T-helper 1 cell treated with Interleukin-12 subunit alpha and Interleukin-12 subunit beta and Interleukin-4 antibody, amounts not matched to agents 30 μg/mL and 1 μg/mL, for 36 hours (primary cell): ENCODE data around the gene ISCU.
"Not testable (repeated sequence)": the region's sequence is repeated elsewhere in the genome, so short reads cannot be mapped to it uniquely, and the experiment has no call there.

Experiments used
- H3K27ac Mint-ChIP-seq: one replicate; pipeline ENCODE4 v1.8.0; 2021; ENCODE audit warnings: mild to moderate bottlenecking, mixed read lengths
- H3K27me3 Mint-ChIP-seq: one replicate; pipeline ENCODE4 v1.8.0; 2021; ENCODE audit warnings: low read depth, mixed read lengths
- H3K36me3 Mint-ChIP-seq: one replicate; pipeline ENCODE4 v1.8.0; 2021; ENCODE audit warnings: low read depth, mixed read lengths
- H3K4me1 Mint-ChIP-seq: one replicate; pipeline ENCODE4 v1.8.0; 2021; ENCODE audit warnings: low read depth, mixed read lengths
- H3K4me3 Mint-ChIP-seq: one replicate; pipeline ENCODE4 v1.8.0; 2021; ENCODE audit warnings: mild to moderate bottlenecking, moderate library complexity, mixed read lengths
- H3K9me3 Mint-ChIP-seq: one replicate; pipeline ENCODE4 v1.8.0; 2021; ENCODE audit warnings: mixed read lengths

ISCU gene

GRCh38 chr12:108572166-108572790 lies 9.9 kb downstream of the ISCU start:
- H3K4me3 Mint-ChIP-seq, result no peak overlapping the region
- H3K4me1 Mint-ChIP-seq, result peaks cover 59% of the 10 kb centered on the region
- H3K27ac Mint-ChIP-seq, result no peak overlapping the region

GRCh38 chr12:108573317-108573716 lies 10.9 kb downstream of the ISCU start:
- Mint-ChIP-seq H3K4me1 (peaks cover 51% of the 10 kb centered on the region), H3K36me3 (peaks cover 18% of the 10 kb centered on the region), H3K27ac (peak overlapping the region; percentile 14), H3K27me3 (no peaks in the 10 kb centered on the region), H3K9me3 (no peaks in the 10 kb centered on the region), H3K4me3 (no peak overlapping the region)

More at GRCh38 chr12:108572166-108572790, 9.9 kb downstream of the ISCU start:
- Mint-ChIP-seq H3K9me3 (no peaks in the 10 kb centered on the region), H3K27me3 (no peaks in the 10 kb centered on the region), H3K36me3 (peaks cover 26% of the 10 kb centered on the region)

- Mint-ChIP-seq H3K36me3 (peaks cover 13% of the 10 kb centered on the region), H3K27ac (peak overlapping the region; percentile 27), H3K4me1 (peaks cover 48% of the 10 kb centered on the region)
- not testable (repeated sequence) for H3K9me3 Mint-ChIP-seq, H3K4me3 Mint-ChIP-seq, H3K27me3 Mint-ChIP-seq
These were observed 11.9 kb downstream of the ISCU start for GRCh38 chr12:108574276-108574675.

DNA sequence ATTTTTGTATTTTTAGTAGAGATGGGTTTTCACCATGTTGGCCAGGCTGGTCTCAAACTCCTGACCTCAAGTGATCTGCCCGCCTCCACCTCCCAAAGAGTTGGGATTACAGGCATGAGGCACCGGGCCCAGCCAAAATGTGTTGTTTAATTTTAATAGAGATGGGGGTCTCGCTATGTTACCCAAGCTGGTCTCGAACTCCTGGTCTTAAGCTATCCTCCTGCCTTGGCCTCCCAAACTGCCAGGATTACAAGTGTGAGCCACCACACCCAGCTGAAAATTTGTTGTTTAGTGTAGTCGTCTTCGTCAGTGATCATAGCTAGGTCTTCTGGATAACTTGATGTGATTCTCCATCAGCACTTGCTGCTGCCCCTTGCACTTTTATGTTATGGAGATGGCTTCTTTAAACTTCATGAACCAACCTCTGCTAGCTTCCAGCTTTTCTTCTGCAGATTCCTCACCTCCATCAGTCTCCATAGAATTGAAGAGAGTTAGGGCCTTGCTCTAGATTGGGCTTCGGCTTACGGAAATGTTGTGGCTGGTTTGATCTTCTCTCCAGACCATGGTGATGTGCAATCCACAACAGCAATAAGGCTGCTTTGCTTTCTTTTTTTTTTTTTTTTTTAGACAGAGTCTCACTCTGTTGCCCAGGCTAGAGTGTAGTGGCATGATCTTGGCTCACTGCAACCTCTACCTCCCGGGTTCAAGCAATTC lies 13.0 kb downstream of the ISCU start:
- Mint-ChIP-seq H3K27ac (peak overlapping the region; percentile 53), H3K4me3 (peak overlapping the region; percentile 3), H3K27me3 (peaks cover 5% of the 10 kb centered on the region), H3K9me3 (peaks cover 9% of the 10 kb centered on the region), H3K36me3 (peaks cover 9% of the 10 kb centered on the region), H3K4me1 (peaks cover 45% of the 10 kb centered on the region)

DNA sequence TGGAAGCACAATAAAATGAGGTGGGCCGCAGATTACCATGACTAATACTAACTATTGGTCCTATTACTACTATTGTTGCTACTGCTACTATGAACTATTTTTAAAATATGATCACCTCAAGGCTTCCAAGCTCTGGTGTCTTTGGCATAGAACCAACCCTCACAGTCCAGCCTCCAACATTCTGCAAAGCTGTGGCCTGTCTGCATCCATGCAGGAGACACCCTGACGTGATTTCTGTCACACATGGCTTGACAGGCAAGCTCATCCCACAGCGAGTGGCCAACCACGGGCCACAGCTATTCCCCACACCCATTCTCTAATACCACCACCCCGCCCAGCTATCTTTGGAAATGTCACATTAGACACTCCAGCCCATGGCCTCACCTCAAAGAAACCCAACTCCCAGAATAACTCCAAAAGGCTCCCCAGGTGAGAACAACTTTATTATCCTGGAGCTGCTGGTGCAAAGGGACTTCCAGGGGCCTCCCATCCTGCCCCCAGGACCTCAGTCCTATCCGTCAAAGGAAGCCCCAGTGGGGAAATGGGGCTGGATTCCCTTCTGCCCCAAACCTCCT lies 14.4 kb downstream of the ISCU start:
- Mint-ChIP-seq H3K4me1 (peaks cover 40% of the 10 kb centered on the region), H3K4me3 (no peak overlapping the region), H3K27me3 (peaks cover 9% of the 10 kb centered on the region), H3K27ac (peak overlapping the region; percentile 5), H3K9me3 (peaks cover 9% of the 10 kb centered on the region), H3K36me3 (peaks cover 5% of the 10 kb centered on the region)

GRCh38 chr12:108577458-108577857 lies 15.1 kb downstream of the ISCU start:
- Mint-ChIP-seq H3K27ac (peak overlapping the region; percentile 4), H3K9me3 (peaks cover 9% of the 10 kb centered on the region), H3K36me3 (peaks cover 5% of the 10 kb centered on the region), H3K27me3 (peaks cover 9% of the 10 kb centered on the region), H3K4me3 (no peak overlapping the region), H3K4me1 (peaks cover 36% of the 10 kb centered on the region)

GRCh38 chr12:108578264-108578663 lies 15.9 kb downstream of the ISCU start:
- Mint-ChIP-seq H3K27ac (peak overlapping the region; percentile 32), H3K36me3 (peaks cover 5% of the 10 kb centered on the region), H3K9me3 (peaks cover 9% of the 10 kb centered on the region), H3K4me3 (no peak overlapping the region), H3K4me1 (peaks cover 29% of the 10 kb centered on the region), H3K27me3 (peaks cover 12% of the 10 kb centered on the region)

GRCh38 chr12:108578813-108579212 lies 16.4 kb downstream of the ISCU start:
- H3K36me3 Mint-ChIP-seq, result peaks cover 5% of the 10 kb centered on the region
- H3K4me1 Mint-ChIP-seq, result peaks cover 25% of the 10 kb centered on the region
- no peak overlapping the region for H3K4me3 Mint-ChIP-seq
- H3K9me3 Mint-ChIP-seq, result peaks cover 9% of the 10 kb centered on the region
- H3K27ac Mint-ChIP-seq, result peak overlapping the region; percentile 7
- H3K27me3 Mint-ChIP-seq, result peaks cover 15% of the 10 kb centered on the region

- peaks cover 3% of the 10 kb centered on the region for H3K36me3 Mint-ChIP-seq
These were observed 18.1 kb downstream of the ISCU start for GRCh38 chr12:108580531-108580930.

GRCh38 chr12:108581311-108582227 lies 19.2 kb downstream of the ISCU start:
- no peak overlapping the region for H3K27ac Mint-ChIP-seq
- H3K36me3 Mint-ChIP-seq, result peaks cover 3% of the 10 kb centered on the region
- peaks cover 9% of the 10 kb centered on the region for H3K9me3 Mint-ChIP-seq
- peaks cover 4% of the 10 kb centered on the region for H3K4me1 Mint-ChIP-seq
- H3K27me3 Mint-ChIP-seq, result peaks cover 20% of the 10 kb centered on the region
- no peak overlapping the region for H3K4me3 Mint-ChIP-seq

More at GRCh38 chr12:108580531-108580930, 18.1 kb downstream of the ISCU start:
- Mint-ChIP-seq H3K9me3 (peaks cover 9% of the 10 kb centered on the region), H3K27ac (no peak overlapping the region), H3K4me3 (no peak overlapping the region), H3K27me3 (peaks cover 20% of the 10 kb centered on the region), H3K4me1 (peaks cover 10% of the 10 kb centered on the region)

GRCh38 chr12:108582509-108582908 lies 20.1 kb downstream of the ISCU start:
- Mint-ChIP-seq H3K4me3 (no peak overlapping the region), H3K36me3 (peaks cover 3% of the 10 kb centered on the region), H3K4me1 (peaks cover 4% of the 10 kb centered on the region), H3K9me3 (peaks cover 9% of the 10 kb centered on the region), H3K27ac (no peak overlapping the region), H3K27me3 (peaks cover 20% of the 10 kb centered on the region)

DNA sequence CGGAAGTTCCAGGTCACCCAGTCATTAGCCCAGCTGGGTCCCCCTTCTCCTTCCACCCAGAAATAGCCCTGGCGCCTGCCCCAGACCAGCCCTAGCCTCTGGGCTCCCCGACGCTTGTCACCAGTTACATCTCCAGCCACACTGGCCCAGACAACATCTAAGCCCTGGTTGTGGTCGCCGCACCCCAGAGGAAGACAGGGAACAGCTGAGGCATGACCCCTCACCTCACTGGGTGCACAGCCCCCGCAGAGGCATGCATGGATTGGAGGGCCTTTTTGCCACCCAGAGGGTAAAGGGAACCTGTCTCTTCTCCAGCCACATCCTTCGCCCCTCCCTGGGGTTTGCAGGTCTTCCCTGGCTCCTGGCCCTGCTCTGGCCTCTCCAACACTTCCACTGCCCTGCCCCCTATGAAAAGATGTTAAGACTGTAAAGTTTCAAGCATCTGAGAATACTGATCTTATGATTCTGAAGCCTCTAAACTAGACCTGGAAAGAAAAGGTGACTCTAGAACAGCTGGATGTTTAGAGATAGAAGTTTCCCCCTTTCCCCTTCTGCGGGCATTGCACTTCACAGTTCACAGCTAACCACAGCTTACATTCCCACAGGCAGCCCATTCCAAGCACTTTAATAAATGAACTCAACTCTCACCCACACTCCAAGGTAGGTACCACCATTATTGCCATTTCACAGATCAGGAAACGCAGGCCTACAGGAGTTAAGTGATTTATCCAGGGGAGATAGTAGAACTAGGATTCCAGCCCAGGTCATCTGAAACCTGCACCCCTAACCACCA lies 20.8 kb downstream of the ISCU start:
- no peak overlapping the region for H3K4me3 Mint-ChIP-seq

DNA sequence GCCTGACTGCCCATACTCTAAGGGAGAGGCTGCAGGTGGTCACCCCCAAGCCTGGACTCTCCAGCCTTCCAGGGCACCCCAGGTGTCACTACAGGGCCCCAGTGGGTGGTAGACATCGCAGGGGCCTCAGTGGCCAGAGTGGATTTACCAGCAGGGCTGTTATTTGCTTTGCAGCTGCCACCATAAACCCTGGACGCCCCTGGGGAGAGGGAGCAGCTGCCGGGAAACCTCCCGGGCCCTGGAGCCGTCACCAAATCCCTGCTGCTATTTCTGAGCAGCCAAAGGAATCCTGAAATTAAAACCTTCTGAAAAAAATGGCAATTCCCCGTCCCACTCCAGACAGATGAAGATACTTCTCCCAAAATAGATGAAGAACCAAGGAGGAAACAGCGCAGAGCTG lies 21.6 kb downstream of the ISCU start:
- H3K27ac Mint-ChIP-seq, result no peak overlapping the region
- H3K36me3 Mint-ChIP-seq, result peaks cover 1% of the 10 kb centered on the region
- H3K9me3 Mint-ChIP-seq, result peaks cover 4% of the 10 kb centered on the region
- no peak overlapping the region for H3K4me3 Mint-ChIP-seq
- peaks cover 18% of the 10 kb centered on the region for H3K27me3 Mint-ChIP-seq
- H3K4me1 Mint-ChIP-seq, result peaks cover 1% of the 10 kb centered on the region

More for the DNA sequence above, 20.8 kb downstream of the ISCU start:
- H3K36me3 Mint-ChIP-seq, result peaks cover 3% of the 10 kb centered on the region
- peaks cover 9% of the 10 kb centered on the region for H3K9me3 Mint-ChIP-seq
- H3K4me1 Mint-ChIP-seq, result peaks cover 4% of the 10 kb centered on the region
- H3K27me3 Mint-ChIP-seq, result peaks cover 20% of the 10 kb centered on the region
- H3K27ac Mint-ChIP-seq, result no peak overlapping the region
